OCI-LY7 (cell line): ENCODE results near the gene PLEKHJ1. TPM values are rescaled to one million over a fixed set of nuclear protein-coding genes. Genes with fewer than 3 reads are reported as not detected.

Experiments
- BruUV-seq: library from RNA; stranded (reverse); fragments of 400-500 nt; replicated peaks from 2 replicates; lab custom pipeline; 2021; lab: Mats Ljungman, UMichigan
- CTCF ChIA-PET: fragments of 300-600 bp; sonication (Branson Sonifier 250); formaldehyde crosslinking; loops from one replicate; lab custom pipeline; 2022; ENCODE audit warnings: antibody characterized with exemption; ENCODE audit not compliant: unreplicated experiment; lab: Charles Lee
- POLR2A ChIA-PET: fragments of 300-600 bp; sonication (Branson Sonifier 250); formaldehyde crosslinking; loops from one replicate; lab custom pipeline; 2022; ENCODE audit warnings: antibody characterized with exemption; lab: Charles Lee
- DNase-seq: peaks from one replicate; pipeline ENCODE4 v3.0.0-alpha.2; 2015; ENCODE audit warnings: low spot score
- H2AFZ ChIP-seq: fragments of 200-600 bp; sonication (generic), shearing (Covaris generic); 2 replicates; pipeline ENCODE4 v1.6.1; 2014; ENCODE audit warnings: mild to moderate bottlenecking, antibody characterized with exemption, low read length, moderate library complexity
- H3K27ac ChIP-seq: fragments of 200-600 bp; sonication (generic); 2 replicates; pipeline ENCODE4 v1.5.1; 2014; ENCODE audit warnings: mixed run types, low read depth, mild to moderate bottlenecking, moderate library complexity, low read length, inconsistent platforms; ENCODE audit not compliant: poor library complexity, severe bottlenecking
- H3K36me3 ChIP-seq: fragments of 200-600 bp; sonication (generic); 2 replicates; pipeline ENCODE4 v1.6.1; 2014; ENCODE audit warnings: mild to moderate bottlenecking, antibody characterized with exemption, low read length, moderate library complexity, mixed read lengths; ENCODE audit not compliant: insufficient read depth
- H3K4me1 ChIP-seq: fragments of 200-600 bp; sonication (generic); 2 replicates; pipeline ENCODE4 v1.5.1; 2014; ENCODE audit warnings: mild to moderate bottlenecking, low read length; ENCODE audit not compliant: insufficient read depth, poor library complexity, severe bottlenecking
- H3K4me2 ChIP-seq: fragments of 200-600 bp; sonication (generic); 2 replicates; pipeline ENCODE4 v1.6.1; 2014; ENCODE audit warnings: mild to moderate bottlenecking, low read length
- H3K4me3 ChIP-seq: fragments of 200-600 bp; sonication (generic); 2 replicates; pipeline ENCODE4 v1.5.1; 2014; ENCODE audit warnings: mild to moderate bottlenecking, low read depth, low read length; ENCODE audit not compliant: poor library complexity, severe bottlenecking
- H3K79me2 ChIP-seq: fragments of 200-600 bp; sonication (generic); 2 replicates; pipeline ENCODE4 v1.6.1; 2016; ENCODE audit warnings: low read depth, mild to moderate bottlenecking, low read length, moderate library complexity, mixed read lengths; ENCODE audit not compliant: insufficient read depth
- H3K9me2 ChIP-seq: fragments of 200-600 bp; sonication (generic); 2 replicates; pipeline ENCODE4 v1.6.1; 2016; ENCODE audit warnings: mild to moderate bottlenecking, low read length, mixed read lengths; ENCODE audit not compliant: insufficient read depth
- H3K9me3 ChIP-seq: fragments of 200-600 bp; sonication (generic); 2 replicates; pipeline ENCODE4 v1.6.1; 2014; ENCODE audit warnings: mild to moderate bottlenecking, mixed run types, low read length, mixed read lengths
- H4K20me1 ChIP-seq: fragments of 200-600 bp; sonication (generic); 2 replicates; pipeline ENCODE4 v1.6.1; 2014; ENCODE audit warnings: mild to moderate bottlenecking, antibody characterized with exemption, low read length, moderate library complexity, mixed read lengths; ENCODE audit not compliant: insufficient read depth
- CTCF ChIP-seq: fragments of 200-600 bp; sonication (generic); conservative IDR thresholded peaks from 2 replicates; pipeline ENCODE4 v1.5.1; 2014; ENCODE audit warnings: mild to moderate bottlenecking, antibody characterized with exemption, low read length, moderate library complexity, mixed read lengths
- EZH2phosphoT487 ChIP-seq: fragments of 200-600 bp; sonication (generic); IDR thresholded peaks from 2 replicates; pipeline ENCODE4 v1.6.1; 2018; ENCODE audit warnings: low read depth, borderline replicate concordance, mild to moderate bottlenecking, mixed run types, antibody characterized with exemption, low read length, moderate library complexity, mixed read lengths
- intact Hi-C: fragments of 100-400 bp; cut with micrococcal nuclease; formaldehyde crosslinking; loops from one replicate; pipeline ENCODE4 v1.10.0; 2022; ENCODE audit not compliant: unreplicated experiment
- total RNA-seq, 2 experiments: library from RNA; depleted of rRNA in 1 of 2; stranded (reverse); fragments of >200 nt in 1 of 2; shearing (Covaris generic) in 1 of 2; gene quantifications; 2 replicates each; pipeline ENCODE4 v1.2.3, GENCODE V29; 2014 to 2022

PLEKHJ1 gene
- total RNA-seq, 2 experiments from 2014 or later, result 129 to 205 TPM

- intact Hi-C loops, result loop anchor here (2.0 kb wide), 1 partner anchor 69 kb away; no protein-coding TSS in a partner anchor
- TF ChIP-seq CTCF, result no peak
- TF ChIP-seq EZH2phosphoT487, result no peak
- H3K4me2 ChIP-seq, result no peak overlapping the region
- no peaks in the 10 kb centered on the region for H3K9me2 ChIP-seq
- no peak overlapping the region for H3K4me3 ChIP-seq
- CTCF ChIA-PET, result no interaction called here
- peaks cover 66% of the 10 kb centered on the region for H3K36me3 ChIP-seq
- POLR2A ChIA-PET, result no interaction called here
- peaks cover 10% of the 10 kb centered on the region; the same call in 1 of the 2 replicates for H3K79me2 ChIP-seq
- no peaks in the 10 kb centered on the region for H3K9me3 ChIP-seq
- H3K27ac ChIP-seq, result no peak overlapping the region
- BruUV-seq, result no TSS peak
- no peaks in the 10 kb centered on the region for H4K20me1 ChIP-seq
- no peak for DNase-seq
- peaks cover 61% of the 10 kb centered on the region for H3K4me1 ChIP-seq
- H2AFZ ChIP-seq, result no peak overlapping the region
Observed at GRCh38 chr19:2225415-2226050, 10.6 kb downstream of the PLEKHJ1 start.

DNA sequence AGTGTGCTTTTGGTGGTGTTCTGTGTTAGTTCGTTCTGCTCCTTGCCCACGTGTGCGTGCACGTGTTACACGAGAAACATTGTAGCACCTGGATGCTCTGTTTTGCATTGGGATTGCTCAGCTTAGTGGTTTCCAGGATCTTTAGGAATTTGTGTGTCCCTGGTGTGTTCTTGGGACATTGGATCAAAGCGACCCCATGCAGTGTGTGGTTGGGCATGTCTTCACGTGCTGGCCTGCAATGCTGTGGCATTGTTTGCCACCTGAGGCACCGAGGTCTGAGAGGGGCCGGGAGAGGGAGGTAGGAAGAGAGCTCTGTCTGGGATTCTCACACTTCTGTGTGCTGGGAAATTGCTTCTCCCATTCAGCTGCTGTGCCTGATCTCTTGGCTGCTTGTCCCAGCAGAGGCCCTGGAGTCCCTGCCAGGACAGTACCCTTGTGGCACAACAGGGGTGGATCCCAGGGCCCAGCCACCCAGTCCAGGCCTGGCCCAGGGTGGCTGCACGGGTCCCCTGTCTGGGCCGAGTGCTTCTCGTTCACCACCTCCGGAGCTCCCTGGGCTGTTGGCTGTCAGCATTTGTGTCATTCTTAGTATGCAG, 11.3 kb downstream of the PLEKHJ1 start:
- intact Hi-C loops, result no loop called here
- DNase-seq, result no peak
- TF ChIP-seq EZH2phosphoT487, result no peak
- TF ChIP-seq CTCF, result no peak
- Histone ChIP-seq H3K27ac (peak overlapping the region; percentile 78), H3K79me2 (peaks cover 10% of the 10 kb centered on the region; the same call in 1 of the 2 replicates), H3K9me2 (no peaks in the 10 kb centered on the region), H3K36me3 (peaks cover 66% of the 10 kb centered on the region), H3K4me1 (peaks cover 63% of the 10 kb centered on the region), H3K4me3 (no peak overlapping the region), H2AFZ (no peak overlapping the region), H4K20me1 (no peaks in the 10 kb centered on the region), H3K9me3 (no peaks in the 10 kb centered on the region), H3K4me2 (peak overlapping the region; percentile 62; the same call in 1 of the 2 replicates)
- CTCF ChIA-PET, result no interaction called here
- no TSS peak for BruUV-seq
- POLR2A ChIA-PET, result no interaction called here

GRCh38 chr19:2223959-2224358, 12.2 kb downstream of the PLEKHJ1 start:
- Histone ChIP-seq H4K20me1 (no peaks in the 10 kb centered on the region), H3K4me2 (peak overlapping the region; percentile 62), H3K4me3 (peak overlapping the region; percentile 6), H3K36me3 (peaks cover 63% of the 10 kb centered on the region), H2AFZ (no peak overlapping the region), H3K4me1 (peaks cover 58% of the 10 kb centered on the region), H3K9me2 (no peaks in the 10 kb centered on the region), H3K9me3 (no peaks in the 10 kb centered on the region), H3K79me2 (peaks cover 4% of the 10 kb centered on the region; the same call in 1 of the 2 replicates), H3K27ac (peak overlapping the region; percentile 78)
- DNase-seq, result peak; percentile 91
- ChIA-PET POLR2A (no interaction called here), CTCF (no interaction called here)
- no TSS peak for BruUV-seq
- intact Hi-C loops, result no loop called here
- TF ChIP-seq EZH2phosphoT487 (no peak), CTCF (no peak)
